ENCODE measurements around the gene DPP4.

Gene DPP4

DNA sequence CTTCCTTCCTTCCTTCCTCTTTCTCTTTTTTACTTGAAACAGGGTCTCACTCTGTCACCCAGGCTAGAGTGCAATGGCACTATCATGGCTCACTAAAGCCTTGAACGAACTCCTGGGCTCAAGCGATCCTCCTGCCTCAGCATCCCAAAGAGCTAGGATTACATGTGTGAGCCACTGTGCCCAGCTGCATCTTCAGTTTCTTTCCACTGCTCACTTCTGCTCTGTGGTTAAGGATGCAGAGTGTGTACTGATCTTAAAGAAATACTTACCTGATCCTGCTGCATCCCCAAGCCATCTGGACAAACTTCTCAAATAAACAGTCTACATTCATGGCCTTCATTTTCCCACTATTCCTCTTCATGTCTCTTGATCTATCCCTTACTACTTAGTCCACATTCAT lies 13.0 kb downstream of the DPP4 start:
- Histone ChIP-seq H3K27me3 (replicated peaks) (no peaks in the 10 kb centered on the region), H3K36me3 (replicated peaks) (no peaks in the 10 kb centered on the region), H3K4me3 (ENCODE audit: low read depth, low read length) (no peak overlapping the region), H3K27ac (no peak overlapping the region)
- TF ChIP-seq, protein P1, sequence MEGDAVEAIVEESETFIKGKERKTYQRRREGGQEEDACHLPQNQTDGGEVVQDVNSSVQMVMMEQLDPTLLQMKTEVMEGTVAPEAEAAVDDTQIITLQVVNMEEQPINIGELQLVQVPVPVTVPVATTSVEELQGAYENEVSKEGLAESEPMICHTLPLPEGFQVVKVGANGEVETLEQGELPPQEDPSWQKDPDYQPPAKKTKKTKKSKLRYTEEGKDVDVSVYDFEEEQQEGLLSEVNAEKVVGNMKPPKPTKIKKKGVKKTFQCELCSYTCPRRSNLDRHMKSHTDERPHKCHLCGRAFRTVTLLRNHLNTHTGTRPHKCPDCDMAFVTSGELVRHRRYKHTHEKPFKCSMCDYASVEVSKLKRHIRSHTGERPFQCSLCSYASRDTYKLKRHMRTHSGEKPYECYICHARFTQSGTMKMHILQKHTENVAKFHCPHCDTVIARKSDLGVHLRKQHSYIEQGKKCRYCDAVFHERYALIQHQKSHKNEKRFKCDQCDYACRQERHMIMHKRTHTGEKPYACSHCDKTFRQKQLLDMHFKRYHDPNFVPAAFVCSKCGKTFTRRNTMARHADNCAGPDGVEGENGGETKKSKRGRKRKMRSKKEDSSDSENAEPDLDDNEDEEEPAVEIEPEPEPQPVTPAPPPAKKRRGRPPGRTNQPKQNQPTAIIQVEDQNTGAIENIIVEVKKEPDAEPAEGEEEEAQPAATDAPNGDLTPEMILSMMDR (IDR thresholded peaks at IDR 0.05; ENCODE audit: low read depth, low read length, missing control alignments), result no peak
- in situ Hi-C loops (cut with HindIII; ENCODE audit: low pct_ligation_motif_present, low sequenced_read_pairs), result no loop called here
- no peak for DNase-seq

DNA sequence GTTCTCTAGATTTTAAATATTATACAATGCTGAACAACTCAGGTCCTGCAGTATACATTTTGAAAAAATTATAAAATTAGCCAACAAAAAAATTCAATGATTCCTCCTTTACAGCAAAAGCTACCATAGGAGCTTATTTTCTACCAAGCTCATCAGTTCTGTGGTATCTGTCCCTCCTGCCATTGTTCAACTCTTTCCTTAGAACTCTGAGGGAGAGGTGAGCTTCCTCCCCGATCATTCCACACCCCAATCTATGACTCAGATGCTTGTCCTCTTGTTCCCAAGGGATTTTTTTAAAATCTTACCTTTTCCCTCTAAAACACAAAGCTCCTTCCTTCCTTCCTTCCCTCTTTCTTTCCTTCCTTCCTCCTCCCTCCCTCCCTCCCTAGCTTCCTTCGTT lies 13.5 kb downstream of the DPP4 start:
- Histone ChIP-seq H3K36me3 (replicated peaks) (no peaks in the 10 kb centered on the region), H3K4me3 (ENCODE audit: low read depth, low read length) (no peak overlapping the region), H3K27me3 (replicated peaks) (no peaks in the 10 kb centered on the region), H3K27ac (no peak overlapping the region)
- DNase-seq, result no peak
- in situ Hi-C loops (cut with HindIII; ENCODE audit: low pct_ligation_motif_present, low sequenced_read_pairs), result no loop called here
- TF ChIP-seq, protein P1 (IDR thresholded peaks at IDR 0.05; ENCODE audit: low read depth, low read length, missing control alignments), result no peak

DNA sequence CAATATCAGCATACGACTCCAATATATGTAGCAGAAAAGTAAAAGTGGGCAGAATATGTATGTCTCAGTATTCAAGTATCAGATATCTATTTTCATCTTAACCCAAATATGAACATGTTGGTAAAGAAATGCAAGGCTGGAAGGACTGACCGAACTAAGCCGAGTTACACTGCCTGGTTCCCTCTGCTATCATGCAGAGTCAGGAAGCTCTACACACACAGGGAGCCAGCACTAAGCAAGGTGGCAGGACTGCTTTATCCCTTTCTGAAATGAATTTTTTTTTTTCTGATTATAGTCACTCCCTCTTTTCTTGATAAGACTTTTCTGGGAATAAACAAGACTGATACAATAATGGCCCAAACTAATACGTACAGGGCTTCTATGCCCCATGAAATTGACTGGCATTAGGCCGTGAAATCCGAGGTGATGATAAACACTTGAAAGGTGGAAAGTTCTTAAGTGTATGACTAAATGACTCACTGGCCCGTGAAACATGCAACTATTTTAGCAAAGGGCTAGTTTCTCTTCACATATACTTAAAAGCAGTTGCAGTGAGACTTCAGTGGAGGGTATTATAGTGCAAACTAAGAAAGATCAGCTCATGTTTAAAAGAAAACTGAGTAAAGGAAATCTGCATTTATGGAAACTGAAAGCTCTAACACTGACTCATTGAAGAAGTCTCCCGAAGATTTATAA lies 14.9 kb downstream of the DPP4 start:
- H3K36me3 ChIP-seq (replicated peaks), result no peaks in the 10 kb centered on the region
- TF ChIP-seq, protein P1 (IDR thresholded peaks at IDR 0.05; ENCODE audit: low read depth, low read length, missing control alignments), result no peak
- no peak overlapping the region for H3K27ac ChIP-seq
- H3K27me3 ChIP-seq (replicated peaks), result no peaks in the 10 kb centered on the region
- H3K4me3 ChIP-seq (ENCODE audit: low read depth, low read length), result no peak overlapping the region
- no peak for DNase-seq
- in situ Hi-C loops (cut with HindIII; ENCODE audit: low pct_ligation_motif_present, low sequenced_read_pairs), result no loop called here

DNA sequence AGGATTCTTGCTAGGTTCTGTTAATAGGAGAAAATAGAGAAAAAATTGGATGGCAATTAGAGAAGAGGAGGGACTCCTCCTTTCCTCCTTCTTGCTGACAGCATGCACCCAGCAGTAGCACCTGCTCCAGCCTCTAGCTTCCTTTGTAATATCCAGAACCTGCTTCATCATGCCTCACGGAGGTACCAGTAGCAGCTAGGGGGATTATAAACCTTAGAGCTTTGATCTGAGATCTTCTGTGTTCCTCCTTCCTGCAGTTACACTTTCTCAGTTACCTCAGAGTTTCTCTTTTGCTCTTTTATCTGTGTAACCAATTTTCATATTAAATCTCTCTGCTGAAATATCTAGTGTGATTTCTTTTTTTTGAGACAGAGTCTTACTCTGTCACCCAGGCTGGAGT lies 16.6 kb downstream of the DPP4 start:
- Histone ChIP-seq H3K27ac (no peak overlapping the region), H3K4me3 (ENCODE audit: low read depth, low read length) (no peak overlapping the region), H3K27me3 (replicated peaks) (no peaks in the 10 kb centered on the region), H3K36me3 (replicated peaks) (no peaks in the 10 kb centered on the region)
- in situ Hi-C loops (cut with HindIII; ENCODE audit: low pct_ligation_motif_present, low sequenced_read_pairs), result no loop called here
- TF ChIP-seq, protein P1 (IDR thresholded peaks at IDR 0.05; ENCODE audit: low read depth, low read length, missing control alignments), result no peak
- no peak for DNase-seq

DNA sequence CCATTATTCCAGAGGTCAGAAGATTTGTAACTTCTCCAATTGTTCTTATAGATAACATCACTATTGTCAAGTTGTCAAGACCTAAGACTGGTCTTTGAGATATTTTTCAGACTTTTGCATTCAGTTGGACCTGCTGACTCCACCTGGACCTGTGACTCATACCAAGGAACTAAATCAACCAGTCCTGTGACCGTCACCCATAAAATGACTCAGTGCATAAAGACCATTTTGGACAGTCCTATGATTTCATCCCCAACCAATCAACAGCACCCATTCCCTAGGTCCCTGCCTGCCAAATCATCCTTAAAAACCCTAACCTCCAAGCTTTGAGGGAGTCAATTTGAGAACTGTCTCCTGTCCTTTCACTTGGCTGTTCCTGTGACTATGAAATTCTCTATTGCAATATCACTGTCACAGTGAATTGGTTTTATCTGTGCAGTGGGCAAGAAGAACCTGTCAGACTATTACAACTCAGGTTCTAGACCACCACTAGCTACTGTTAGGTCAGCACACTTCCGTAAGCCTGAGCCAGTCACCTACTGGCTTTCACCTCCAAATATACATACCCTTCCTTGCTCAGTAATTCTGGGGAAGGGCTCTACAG lies 17.1 kb downstream of the DPP4 start:
- Histone ChIP-seq H3K4me3 (ENCODE audit: low read depth, low read length) (no peak overlapping the region), H3K27ac (no peak overlapping the region), H3K27me3 (replicated peaks) (no peaks in the 10 kb centered on the region), H3K36me3 (replicated peaks) (no peaks in the 10 kb centered on the region)
- DNase-seq, result no peak
- in situ Hi-C loops (cut with HindIII; ENCODE audit: low pct_ligation_motif_present, low sequenced_read_pairs), result no loop called here
- TF ChIP-seq, protein P1 (IDR thresholded peaks at IDR 0.05; ENCODE audit: low read depth, low read length, missing control alignments), result no peak

DNA sequence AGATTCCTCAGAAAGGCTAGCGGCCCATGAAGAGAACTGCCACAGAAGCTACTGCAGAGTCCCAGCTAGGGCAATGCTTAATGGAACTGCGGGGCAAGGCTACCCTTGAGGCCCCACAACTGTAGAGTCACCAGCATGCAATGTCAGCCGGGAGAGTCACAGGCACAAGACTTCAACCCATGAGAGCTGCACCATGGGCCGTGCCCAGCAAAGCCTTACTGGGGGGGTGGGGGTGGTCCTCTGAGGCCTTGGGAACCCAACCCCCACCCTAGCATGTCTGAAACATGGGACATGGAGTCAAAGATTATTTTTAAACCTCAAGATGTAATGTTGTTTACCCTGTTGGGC lies 20.2 kb downstream of the DPP4 start:
- H3K36me3 ChIP-seq (replicated peaks), result no peaks in the 10 kb centered on the region
- DNase-seq, result no peak
- in situ Hi-C loops (cut with HindIII; ENCODE audit: low pct_ligation_motif_present, low sequenced_read_pairs), result no loop called here

More for the DNA sequence above, 20.2 kb downstream of the DPP4 start:
- no peaks in the 10 kb centered on the region for H3K27me3 ChIP-seq (replicated peaks)
- TF ChIP-seq, protein P1 (IDR thresholded peaks at IDR 0.05; ENCODE audit: low read depth, low read length, missing control alignments), result no peak
- H3K4me3 ChIP-seq (ENCODE audit: low read depth, low read length), result no peak overlapping the region
- no peak overlapping the region for H3K27ac ChIP-seq
